HEK293 (cell line): ENCODE results near the gene NCR3LG1.

Experiments used
- CTCF ChIA-PET: fragments of 350-600 bp; formaldehyde crosslinking; extraction: SDS; loops from one replicate; lab custom pipeline; 2021; ENCODE audit warnings: antibody characterized with exemption; lab: Yijun Ruan, JAX
- POLR2A ChIA-PET: fragments of 300-600 bp; formaldehyde crosslinking; extraction: SDS; loops from one replicate; lab custom pipeline; 2020; ENCODE audit warnings: antibody characterized with exemption, inconsistent platforms; lab: Yijun Ruan, JAX
- H3K27ac ChIP-seq: fragments of 200-500 bp; sonication (Bioruptor generic); 2 replicates; pipeline ENCODE4 v1.5.1; 2014; ENCODE audit warnings: low read depth, low read length, control low read depth, inconsistent platforms; ENCODE audit errors: extremely low read depth
- H3K36me3 ChIP-seq, 2 experiments: fragments of 200-500 bp in 1 of 2; sonication (Bioruptor generic) in 1 of 2; 1 replicate in 1 of 2; 2 replicates in 1 of 2; pipeline ENCODE4 v1.5.1; 2014 to 2017; ENCODE audit warnings: inconsistent platforms in 2 of 2, low read length in 2 of 2; ENCODE audit not compliant: control insufficient read depth in 2 of 2, insufficient read depth in 1 of 2
- H3K4me1 ChIP-seq: fragments of 200-500 bp; sonication (Bioruptor generic); 2 replicates; pipeline ENCODE4 v1.5.1; 2014; ENCODE audit warnings: mild to moderate bottlenecking, low read length, inconsistent platforms; ENCODE audit not compliant: control insufficient read depth, insufficient read depth
- H3K4me3 ChIP-seq: 2 replicates; pipeline ENCODE4 v1.5.1; 2011; ENCODE audit warnings: low read depth, mild to moderate bottlenecking, control low read depth, low read length, moderate library complexity
- H3K9me3 ChIP-seq: fragments of 200-500 bp; sonication (Bioruptor generic); 2 replicates; pipeline ENCODE4 v1.5.1; 2014; ENCODE audit warnings: low read depth, low read length, inconsistent platforms; ENCODE audit not compliant: control insufficient read depth, insufficient read depth
- KLF16 ChIP-seq: fragments of 450-650 bp; formaldehyde crosslinking; IDR thresholded peaks from 2 replicates; pipeline ENCODE4 v1.5.1; 2017; ENCODE audit warnings: missing biosample characterization, missing genetic modification characterization
- REPIN1 ChIP-seq: fragments of 450-650 bp; formaldehyde crosslinking; IDR thresholded peaks from 2 replicates; pipeline ENCODE4 v1.5.1; 2017; ENCODE audit warnings: missing biosample characterization, missing genetic modification characterization, low read depth
- SETDB1 ChIP-seq: IDR thresholded peaks from one replicate; pipeline ENCODE4 v1.6.1; 2017; ENCODE audit warnings: mild to moderate bottlenecking, low read length, moderate library complexity, mixed read lengths; ENCODE audit not compliant: insufficient read length
- YY2 ChIP-seq: fragments of 450-650 bp; formaldehyde crosslinking; IDR thresholded peaks from 2 replicates; pipeline ENCODE4 v1.5.1; 2016; ENCODE audit warnings: missing biosample characterization, missing genetic modification characterization
- ZBTB48 ChIP-seq: fragments of 450-650 bp; formaldehyde crosslinking; IDR thresholded peaks from 2 replicates; pipeline ENCODE4 v1.5.1; 2016; ENCODE audit warnings: missing biosample characterization, missing genetic modification characterization
- ZNF138 ChIP-seq: fragments of 450-650 bp; formaldehyde crosslinking; IDR thresholded peaks from 2 replicates; pipeline ENCODE4 v1.5.1; 2016; ENCODE audit warnings: missing biosample characterization, missing genetic modification characterization, borderline replicate concordance
- ZNF157 ChIP-seq: fragments of 450-650 bp; formaldehyde crosslinking; IDR thresholded peaks from 2 replicates; pipeline ENCODE4 v1.5.1; 2016; ENCODE audit warnings: missing biosample characterization, missing genetic modification characterization
- ZNF16 ChIP-seq: fragments of 450-650 bp; formaldehyde crosslinking; IDR thresholded peaks from 2 replicates; pipeline ENCODE4 v1.5.1; 2016; ENCODE audit warnings: low read depth, missing biosample characterization, missing genetic modification characterization
- ZNF202 ChIP-seq: fragments of 450-650 bp; formaldehyde crosslinking; IDR thresholded peaks from 2 replicates; pipeline ENCODE4 v1.5.1; 2016; ENCODE audit warnings: missing biosample characterization, missing genetic modification characterization, borderline replicate concordance
- ZNF23 ChIP-seq: fragments of 450-650 bp; formaldehyde crosslinking; IDR thresholded peaks from 2 replicates; pipeline ENCODE4 v1.5.1; 2016; ENCODE audit warnings: missing biosample characterization, missing genetic modification characterization, borderline replicate concordance
- ZNF239 ChIP-seq: fragments of 450-650 bp; formaldehyde crosslinking; IDR thresholded peaks from 2 replicates; pipeline ENCODE4 v1.5.1; 2016; ENCODE audit warnings: missing biosample characterization, missing genetic modification characterization
- ZNF24 ChIP-seq: fragments of 450-650 bp; formaldehyde crosslinking; IDR thresholded peaks from 2 replicates; pipeline ENCODE4 v1.5.1; 2016; ENCODE audit warnings: missing biosample characterization, missing genetic modification characterization
- ZNF266 ChIP-seq: fragments of 450-650 bp; formaldehyde crosslinking; IDR thresholded peaks from 2 replicates; pipeline ENCODE4 v1.5.1; 2016; ENCODE audit warnings: missing biosample characterization, missing genetic modification characterization, low read depth
- ZNF311 ChIP-seq: fragments of 450-650 bp; formaldehyde crosslinking; IDR thresholded peaks from 2 replicates; pipeline ENCODE4 v1.5.1; 2017; ENCODE audit warnings: missing biosample characterization, missing genetic modification characterization, borderline replicate concordance
- ZNF423 ChIP-seq: fragments of 450-650 bp; formaldehyde crosslinking; IDR thresholded peaks from 2 replicates; pipeline ENCODE4 v1.5.1; 2016; ENCODE audit warnings: missing biosample characterization, missing genetic modification characterization
- ZNF433 ChIP-seq: fragments of 450-650 bp; formaldehyde crosslinking; IDR thresholded peaks from 2 replicates; pipeline ENCODE4 v1.5.1; 2016; ENCODE audit warnings: missing biosample characterization, missing genetic modification characterization, low read depth
- ZNF549 ChIP-seq: fragments of 450-650 bp; IDR thresholded peaks from 2 replicates; pipeline ENCODE4 v1.5.1; 2018; ENCODE audit warnings: missing biosample characterization, missing genetic modification characterization, mild to moderate bottlenecking, inconsistent platforms, moderate library complexity
- ZNF558 ChIP-seq: fragments of 450-650 bp; formaldehyde crosslinking; IDR thresholded peaks from 2 replicates; pipeline ENCODE4 v1.5.1; 2016; ENCODE audit warnings: missing biosample characterization, missing genetic modification characterization
- ZNF571 ChIP-seq: fragments of 450-650 bp; formaldehyde crosslinking; IDR thresholded peaks from 2 replicates; pipeline ENCODE4 v1.5.0; 2017; ENCODE audit warnings: missing biosample characterization, missing genetic modification characterization
- ZNF596 ChIP-seq: fragments of 450-650 bp; IDR thresholded peaks from 2 replicates; pipeline ENCODE4 v1.5.0; 2018; ENCODE audit warnings: missing biosample characterization, mild to moderate bottlenecking, missing genetic modification characterization, moderate library complexity
- ZNF776 ChIP-seq: fragments of 450-650 bp; formaldehyde crosslinking; IDR thresholded peaks from 2 replicates; pipeline ENCODE4 v1.5.0; 2017; ENCODE audit warnings: missing biosample characterization, missing genetic modification characterization, borderline replicate concordance
- ZNF777 ChIP-seq: fragments of 450-650 bp; formaldehyde crosslinking; IDR thresholded peaks from 2 replicates; pipeline ENCODE4 v1.5.1; 2017; ENCODE audit warnings: missing biosample characterization, missing genetic modification characterization, borderline replicate concordance
- ZNF785 ChIP-seq: fragments of 450-650 bp; formaldehyde crosslinking; IDR thresholded peaks from 2 replicates; pipeline ENCODE4 v1.5.1; 2016; ENCODE audit warnings: missing biosample characterization, missing genetic modification characterization
- ZNF837 ChIP-seq: fragments of 450-650 bp; formaldehyde crosslinking; IDR thresholded peaks from 2 replicates; pipeline ENCODE4 v1.5.1; 2016; ENCODE audit warnings: missing biosample characterization, missing genetic modification characterization
- TF ChIP-seq, protein P1 (sequence below): fragments of 450-650 bp; formaldehyde crosslinking; conservative IDR thresholded peaks from 2 replicates; pipeline ENCODE4 v1.5.1; 2016; ENCODE audit warnings: low read depth, missing biosample characterization, missing genetic modification characterization

The NCR3LG1 gene

DNA sequence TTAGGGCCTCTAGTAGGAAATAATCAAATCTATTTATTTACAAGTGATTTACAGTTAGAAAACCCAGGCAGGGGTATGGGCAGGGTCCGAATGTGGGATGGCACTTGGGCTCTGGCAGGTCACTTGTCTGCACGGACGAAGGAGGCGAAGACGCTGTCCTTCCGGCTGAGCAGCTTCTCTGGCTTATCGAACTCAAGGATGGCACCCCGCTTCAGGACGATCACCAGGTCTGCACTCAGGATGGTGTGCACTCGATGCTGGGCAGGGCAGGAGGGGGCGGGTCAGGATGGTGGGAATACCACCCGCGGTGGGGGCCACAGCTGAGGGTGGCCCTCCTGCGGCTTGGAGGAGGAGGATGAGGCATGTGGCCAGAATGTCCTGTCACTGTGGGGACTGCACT is 41.3 kb downstream of the NCR3LG1 start:
- H3K9me3 ChIP-seq: no peaks in the 10 kb centered on the region
- H3K36me3 ChIP-seq: no peaks in the 10 kb centered on the region
- no peak overlapping the region for H3K27ac ChIP-seq
- no peak overlapping the region for H3K4me3 ChIP-seq
- H3K4me1 ChIP-seq: no peaks in the 10 kb centered on the region
- ChIA-PET CTCF (interaction anchor here (0.6 to 0.9 kb wide), 2 partner anchors 10 to 330 kb away, joined by 3 to 5 read pairs; no protein-coding TSS in a partner anchor), POLR2A (no interaction called here)
- TF ChIP-seq ZNF202 (no peak), ZNF24 (tag by site-specific recombination) (no peak), ZNF777 (tag by site-specific recombination) (no peak), REPIN1 (tag by site-specific recombination) (no peak), YY2 (tag by site-specific recombination) (no peak), ZNF138 (no peak)
- TF ChIP-seq, all 188 proteins: peak for 0

DNA sequence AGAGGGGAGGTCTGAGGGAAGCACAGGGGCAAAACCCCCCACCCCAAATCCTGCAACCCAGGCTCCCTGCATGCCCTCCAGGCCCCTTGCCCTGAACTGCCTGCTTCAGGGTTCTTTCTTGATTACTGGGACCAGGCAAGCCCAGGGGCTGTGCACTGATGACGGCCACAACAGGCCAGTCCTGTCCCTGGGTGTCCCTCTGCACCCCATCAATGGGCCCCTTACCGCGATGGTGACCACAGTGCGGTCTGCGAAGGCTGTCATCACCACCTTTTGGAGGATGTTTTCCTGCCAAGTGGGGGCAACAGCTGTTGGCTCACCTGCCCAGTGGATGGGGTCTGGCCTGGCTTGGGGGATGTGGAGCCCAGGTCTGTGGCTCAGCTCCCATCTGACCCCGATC is 41.9 kb downstream of the NCR3LG1 start:
- ChIA-PET POLR2A (no interaction called here), CTCF (interaction anchor here (0.7 to 0.9 kb wide), 2 partner anchors 134 to 135 kb away, joined by 3 read pairs; no protein-coding TSS in a partner anchor)
- no peaks in the 10 kb centered on the region for H3K4me1 ChIP-seq
- H3K36me3 ChIP-seq: no peaks in the 10 kb centered on the region
- no peak overlapping the region for H3K4me3 ChIP-seq
- H3K27ac ChIP-seq: no peak overlapping the region
- no peaks in the 10 kb centered on the region for H3K9me3 ChIP-seq
- TF ChIP-seq ZBTB48 (tag by site-specific recombination): no peak
- TF ChIP-seq ZNF558 (tag by site-specific recombination): no peak
- no peak for TF ChIP-seq ZNF837
- TF ChIP-seq ZNF433 (tag by site-specific recombination): no peak
- TF ChIP-seq, protein P1, sequence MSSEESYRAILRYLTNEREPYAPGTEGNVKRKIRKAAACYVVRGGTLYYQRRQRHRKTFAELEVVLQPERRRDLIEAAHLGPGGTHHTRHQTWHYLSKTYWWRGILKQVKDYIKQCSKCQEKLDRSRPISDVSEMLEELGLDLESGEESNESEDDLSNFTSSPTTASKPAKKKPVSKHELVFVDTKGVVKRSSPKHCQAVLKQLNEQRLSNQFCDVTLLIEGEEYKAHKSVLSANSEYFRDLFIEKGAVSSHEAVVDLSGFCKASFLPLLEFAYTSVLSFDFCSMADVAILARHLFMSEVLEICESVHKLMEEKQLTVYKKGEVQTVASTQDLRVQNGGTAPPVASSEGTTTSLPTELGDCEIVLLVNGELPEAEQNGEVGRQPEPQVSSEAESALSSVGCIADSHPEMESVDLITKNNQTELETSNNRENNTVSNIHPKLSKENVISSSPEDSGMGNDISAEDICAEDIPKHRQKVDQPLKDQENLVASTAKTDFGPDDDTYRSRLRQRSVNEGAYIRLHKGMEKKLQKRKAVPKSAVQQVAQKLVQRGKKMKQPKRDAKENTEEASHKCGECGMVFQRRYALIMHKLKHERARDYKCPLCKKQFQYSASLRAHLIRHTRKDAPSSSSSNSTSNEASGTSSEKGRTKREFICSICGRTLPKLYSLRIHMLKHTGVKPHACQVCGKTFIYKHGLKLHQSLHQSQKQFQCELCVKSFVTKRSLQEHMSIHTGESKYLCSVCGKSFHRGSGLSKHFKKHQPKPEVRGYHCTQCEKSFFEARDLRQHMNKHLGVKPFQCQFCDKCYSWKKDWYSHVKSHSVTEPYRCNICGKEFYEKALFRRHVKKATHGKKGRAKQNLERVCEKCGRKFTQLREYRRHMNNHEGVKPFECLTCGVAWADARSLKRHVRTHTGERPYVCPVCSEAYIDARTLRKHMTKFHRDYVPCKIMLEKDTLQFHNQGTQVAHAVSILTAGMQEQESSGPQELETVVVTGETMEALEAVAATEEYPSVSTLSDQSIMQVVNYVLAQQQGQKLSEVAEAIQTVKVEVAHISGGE (tag by site-specific recombination): no peak
- TF ChIP-seq ZNF23 (tag by site-specific recombination): no peak
- TF ChIP-seq ZNF311 (tag by site-specific recombination): no peak
- no peak for TF ChIP-seq ZNF571
- TF ChIP-seq ZNF785 (tag by site-specific recombination): no peak
- no peak for TF ChIP-seq ZNF596
- TF ChIP-seq ZNF423 (tag by site-specific recombination): no peak
- TF ChIP-seq ZNF549: no peak
- TF ChIP-seq ZNF157 (tag by site-specific recombination): no peak
- TF ChIP-seq ZNF239 (tag by site-specific recombination): no peak
- no peak for TF ChIP-seq KLF16 (tag by site-specific recombination)
- TF ChIP-seq ZNF16 (tag by site-specific recombination): no peak
- no peak for TF ChIP-seq SETDB1
- no peak for TF ChIP-seq ZNF776 (tag by site-specific recombination)
- no peak for TF ChIP-seq ZNF266
